CD4-positive, alpha-beta T cell (primary cell): ENCODE measurements around the gene BHLHE23. TPM values are rescaled to one million over a fixed set of nuclear protein-coding genes. Genes with fewer than 3 reads are reported as not detected.
A peak's percentile ranks its signal among the peaks of the same experiment; 100 is the strongest.

ENCODE experiments used
- ATAC-seq: fragments of 200-7000 bp; cut with Tn5 transposase; one replicate; pipeline ENCODE4 v1.10.0; 2022; ENCODE audit warnings: mild to moderate bottlenecking; ENCODE audit not compliant: poor library complexity
- CTCF ChIA-PET: fragments of 350-600 bp; sonication (Branson Sonifier 250); formaldehyde crosslinking; loops from one replicate; lab custom pipeline; 2021; ENCODE audit warnings: antibody characterized with exemption, inconsistent platforms; lab: Charles Lee
- POLR2A ChIA-PET: fragments of 350-600 bp; sonication (Branson Sonifier 250); formaldehyde crosslinking; loops from one replicate; lab custom pipeline; 2021; ENCODE audit warnings: antibody characterized with exemption, inconsistent platforms; lab: Charles Lee
- DNase-seq, 14 experiments: peaks; one replicate each; pipeline ENCODE4 v3.0.0-alpha.2; 2013 to 2020; ENCODE audit warnings: mixed read lengths in 2 of 14
- H3K27ac ChIP-seq, 2 donors: one replicate each; pipeline versions ENCODE4 v1.5.1 to v1.7.0; 2013; ENCODE audit warnings: low read length in 2 of 2, low read depth in 1 of 2, mild to moderate bottlenecking in 1 of 2
- H3K27me3 ChIP-seq, 2 experiments: 1 replicate in 1 of 2; 2 replicates in 1 of 2; pipeline versions ENCODE4 v1.6.1 to v1.7.0; 2013; ENCODE audit warnings: low read length in 2 of 2, control low read depth in 1 of 2, mild to moderate bottlenecking in 1 of 2, moderate library complexity in 1 of 2; ENCODE audit not compliant: insufficient read depth in 2 of 2, control insufficient read depth in 1 of 2
- H3K36me3 ChIP-seq: one replicate; pipeline ENCODE4 v1.6.1; 2013; ENCODE audit warnings: low read length, control low read depth; ENCODE audit not compliant: insufficient read depth
- H3K4me1 ChIP-seq: one replicate; pipeline ENCODE4 v1.6.1; 2013; ENCODE audit warnings: low read length, control low read depth; ENCODE audit not compliant: insufficient read depth
- H3K4me3 ChIP-seq: one replicate; pipeline ENCODE4 v1.5.1; 2013; ENCODE audit warnings: mild to moderate bottlenecking, low read length, moderate library complexity
- H3K9me3 ChIP-seq, 2 experiments: 1 replicate in 1 of 2; 2 replicates in 1 of 2; pipeline versions ENCODE4 v1.6.1 to v1.7.0; 2013; ENCODE audit warnings: low read length in 2 of 2, mild to moderate bottlenecking in 2 of 2, control low read depth in 1 of 2, moderate library complexity in 1 of 2; ENCODE audit not compliant: control insufficient read depth in 1 of 2, insufficient read depth in 1 of 2
- H3K27ac Mint-ChIP-seq: one replicate; pipeline ENCODE4 v1.8.0; 2020; ENCODE audit warnings: mixed read lengths
- H3K27me3 Mint-ChIP-seq: one replicate; pipeline ENCODE4 v1.8.0; 2021; ENCODE audit warnings: mixed read lengths
- H3K36me3 Mint-ChIP-seq: one replicate; pipeline ENCODE4 v1.8.0; 2021; ENCODE audit warnings: low read depth, mixed read lengths
- H3K4me1 Mint-ChIP-seq: one replicate; pipeline ENCODE4 v1.8.0; 2021; ENCODE audit warnings: low read depth, mixed read lengths
- H3K4me3 Mint-ChIP-seq: one replicate; pipeline ENCODE4 v1.8.0; 2020; ENCODE audit warnings: mild to moderate bottlenecking, mixed read lengths
- H3K9me3 Mint-ChIP-seq: one replicate; pipeline ENCODE4 v1.8.0; 2020; ENCODE audit warnings: mixed read lengths
- intact Hi-C, 2 experiments: fragments of 100-400 bp; cut with DNase I in 1 of 2; cut with micrococcal nuclease in 1 of 2; formaldehyde crosslinking; loops; one replicate each; pipeline versions ENCODE4 v1.15.1 to v1.9.0; 2023 to 2025; cut with DNase I, micrococcal nuclease
- polyA plus RNA-seq, 2 donors: library from polyadenylated mRNA; unstranded; fragments of 120-200 nt; gene quantifications; one replicate each; pipeline ENCODE4 v1.2.1, GENCODE V29; 2013
- total RNA-seq, 174 experiments: library from RNA in 2 of 174; stranded (reverse) in 2 of 174; gene quantifications; one replicate each; pipeline ENCODE4 v1.2.3 and lab custom pipeline; 2021 to 2026
- TF ChIP-seq, protein P1 (sequence below): fragments of 200-600 bp; IDR thresholded peaks from one replicate; pipeline ENCODE4 v1.8.0; 2022; ENCODE audit warnings: antibody characterized with exemption, mild to moderate bottlenecking

BHLHE23 gene
- total RNA-seq (not detected), total RNA-seq (lab: John Stamatoyannopoulos, UW) (0 to 0.20 (median 0) reads per million in 172 experiments)
- polyA plus RNA-seq (2013, experiment 1 of 2) = not detected
- not detected for polyA plus RNA-seq (2013, experiment 2 of 2)

DNA sequence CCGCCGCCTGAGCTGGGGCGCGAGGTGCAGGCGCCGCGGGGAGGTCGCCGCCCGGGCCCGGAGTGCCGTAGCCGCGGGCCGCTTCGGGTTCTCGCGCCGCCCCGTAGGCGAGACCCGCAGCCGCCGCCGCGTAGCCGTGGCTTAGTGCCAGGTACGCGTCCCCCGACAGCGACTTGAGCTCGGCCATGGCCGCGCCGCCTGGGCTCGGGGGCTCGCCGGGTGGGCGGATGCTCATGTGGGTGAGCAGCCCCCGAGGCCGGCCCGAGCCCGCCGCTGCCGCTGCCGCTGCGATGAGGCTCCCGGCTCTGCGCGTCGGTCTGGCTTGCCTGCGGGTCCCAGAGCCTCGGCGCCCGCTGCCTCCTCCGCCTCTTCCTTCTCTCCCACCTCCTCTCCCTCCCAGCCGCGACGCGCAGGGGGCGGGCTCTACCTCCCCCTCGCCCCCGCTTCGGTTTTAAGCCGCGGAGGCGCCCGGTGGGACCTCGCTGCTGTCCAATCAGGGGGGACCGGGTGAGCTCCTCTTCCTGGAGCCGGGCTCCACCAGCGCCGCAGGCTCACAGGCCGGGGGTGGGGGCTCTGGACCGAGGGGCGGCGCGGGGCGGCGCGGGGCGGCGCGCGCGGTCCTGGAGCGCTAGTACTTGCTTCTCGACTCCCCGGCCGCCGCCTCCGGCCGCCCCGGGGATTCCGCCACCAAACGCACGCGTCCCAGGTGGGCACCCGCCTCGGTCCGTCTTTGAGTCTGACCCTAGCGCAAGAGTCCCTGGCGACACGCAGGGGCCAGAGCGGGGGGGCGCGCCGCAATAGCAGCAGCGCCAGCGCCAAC is at the start of gene BHLHE23:
Gene BHLHE23 (minus strand): TSS at position 425 of the 820 bp plus-strand sequence. CDS start 190 bp downstream, at position 235.
- TF ChIP-seq, protein P1, sequence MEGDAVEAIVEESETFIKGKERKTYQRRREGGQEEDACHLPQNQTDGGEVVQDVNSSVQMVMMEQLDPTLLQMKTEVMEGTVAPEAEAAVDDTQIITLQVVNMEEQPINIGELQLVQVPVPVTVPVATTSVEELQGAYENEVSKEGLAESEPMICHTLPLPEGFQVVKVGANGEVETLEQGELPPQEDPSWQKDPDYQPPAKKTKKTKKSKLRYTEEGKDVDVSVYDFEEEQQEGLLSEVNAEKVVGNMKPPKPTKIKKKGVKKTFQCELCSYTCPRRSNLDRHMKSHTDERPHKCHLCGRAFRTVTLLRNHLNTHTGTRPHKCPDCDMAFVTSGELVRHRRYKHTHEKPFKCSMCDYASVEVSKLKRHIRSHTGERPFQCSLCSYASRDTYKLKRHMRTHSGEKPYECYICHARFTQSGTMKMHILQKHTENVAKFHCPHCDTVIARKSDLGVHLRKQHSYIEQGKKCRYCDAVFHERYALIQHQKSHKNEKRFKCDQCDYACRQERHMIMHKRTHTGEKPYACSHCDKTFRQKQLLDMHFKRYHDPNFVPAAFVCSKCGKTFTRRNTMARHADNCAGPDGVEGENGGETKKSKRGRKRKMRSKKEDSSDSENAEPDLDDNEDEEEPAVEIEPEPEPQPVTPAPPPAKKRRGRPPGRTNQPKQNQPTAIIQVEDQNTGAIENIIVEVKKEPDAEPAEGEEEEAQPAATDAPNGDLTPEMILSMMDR = no peak
- Mint-ChIP-seq H3K27ac (no peak within 1 kb of the TSS), H3K9me3 (no peaks in the 10 kb centered on the region), H3K36me3 (no peaks in the 10 kb centered on the region), H3K4me1 (peaks cover 24% of the 10 kb centered on the region), H3K27me3 (peaks cover 67% of the 10 kb centered on the region), H3K4me3 (peak within 1 kb of the TSS; percentile 51)
- CTCF ChIA-PET = interaction anchor here (1.5 kb wide), 1 partner anchor 34 kb away, joined by 10 read pairs; no protein-coding TSS in a partner anchor
- Histone ChIP-seq H3K4me3 (no peak within 1 kb of the TSS), H3K36me3 (no peaks in the 10 kb centered on the region), H3K4me1 (peaks cover 63% of the 10 kb centered on the region), H3K9me3 (peaks cover 0 to 39% of the 10 kb centered on the region in 2 experiments), H3K27ac (no peak within 1 kb of the TSS), H3K27me3 (peaks cover 58 to 62% of the 10 kb centered on the region in 2 experiments)
- DNase-seq (peak in 3 of 14 experiments; percentile 14 to 53 (median 50)), ATAC-seq (no peak)
- POLR2A ChIA-PET = interaction anchor here (0.7 to 1.3 kb wide), 2 partner anchors 24 to 34 kb away, joined by 3 to 4 read pairs; no protein-coding TSS in a partner anchor
- intact Hi-C loops = loop anchor here (5.0 to 10.0 kb wide), 3 partner anchors 52 to 512 kb away; partner anchors contain the start of gene SLC17A9 (in 1 of the 2)

DNA sequence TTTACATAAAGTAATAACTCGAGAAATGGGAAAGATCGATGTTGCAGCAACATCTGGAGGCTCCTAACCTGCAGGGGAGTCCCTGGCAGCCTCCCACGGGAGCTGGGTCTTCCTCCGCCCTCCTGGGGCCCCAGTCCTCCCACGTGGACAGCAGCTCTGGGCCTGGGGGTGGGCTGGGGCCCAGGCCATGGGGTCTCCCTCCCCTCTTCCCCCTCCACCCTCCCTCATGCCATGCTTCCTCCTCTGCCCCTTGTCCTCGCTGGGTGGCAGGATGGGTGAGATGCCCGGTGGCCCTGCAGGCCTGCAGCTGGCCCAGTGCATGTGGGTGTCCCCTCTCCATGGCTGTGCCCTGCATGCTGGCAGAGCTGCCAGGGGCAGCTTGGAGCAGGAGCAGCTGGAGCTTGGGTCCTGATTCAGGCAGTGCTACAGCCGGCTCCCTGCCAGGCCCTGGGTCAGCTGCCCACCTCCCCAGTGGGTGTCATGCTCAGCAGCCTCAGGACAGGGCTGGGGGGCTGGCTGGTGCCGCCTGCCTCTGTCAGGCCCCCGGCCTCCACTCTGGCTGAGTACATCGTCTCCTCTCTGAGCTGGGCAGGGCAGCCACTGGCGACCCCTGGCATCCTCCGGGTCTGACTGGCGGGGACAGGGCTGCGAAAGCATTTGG is 48.9 kb upstream of the BHLHE23 start:
- POLR2A ChIA-PET = no interaction called here
- no peak overlapping the region for H3K27ac Mint-ChIP-seq
- CTCF ChIA-PET = interaction anchor here (1.1 kb wide), 1 partner anchor 125 kb away, joined by 3 read pairs; no protein-coding TSS in a partner anchor
- peaks cover 10 to 12% of the 10 kb centered on the region in 2 experiments for H3K27me3 ChIP-seq
- intact Hi-C loops = loop anchor here (1.0 to 2.0 kb wide), 2 partner anchors 124 to 327 kb away; no protein-coding TSS in a partner anchor
- no peak overlapping the region for H3K4me3 ChIP-seq
- no peaks in the 10 kb centered on the region for H3K36me3 ChIP-seq
- DNase-seq = peak in 2 of 14 experiments; percentile 23 to 30
- H3K4me1 ChIP-seq = peaks cover 8% of the 10 kb centered on the region
- H3K4me1 Mint-ChIP-seq = no peaks in the 10 kb centered on the region
- H3K9me3 Mint-ChIP-seq = no peaks in the 10 kb centered on the region
- no peak overlapping the region for H3K4me3 Mint-ChIP-seq
- ATAC-seq = no peak
- H3K9me3 ChIP-seq = peaks cover 0 to 10% of the 10 kb centered on the region in 2 experiments
- TF ChIP-seq, protein P1 = no peak
- no peak overlapping the region for H3K27ac ChIP-seq
- H3K27me3 Mint-ChIP-seq = peaks cover 11% of the 10 kb centered on the region
- H3K36me3 Mint-ChIP-seq = no peaks in the 10 kb centered on the region

DNA sequence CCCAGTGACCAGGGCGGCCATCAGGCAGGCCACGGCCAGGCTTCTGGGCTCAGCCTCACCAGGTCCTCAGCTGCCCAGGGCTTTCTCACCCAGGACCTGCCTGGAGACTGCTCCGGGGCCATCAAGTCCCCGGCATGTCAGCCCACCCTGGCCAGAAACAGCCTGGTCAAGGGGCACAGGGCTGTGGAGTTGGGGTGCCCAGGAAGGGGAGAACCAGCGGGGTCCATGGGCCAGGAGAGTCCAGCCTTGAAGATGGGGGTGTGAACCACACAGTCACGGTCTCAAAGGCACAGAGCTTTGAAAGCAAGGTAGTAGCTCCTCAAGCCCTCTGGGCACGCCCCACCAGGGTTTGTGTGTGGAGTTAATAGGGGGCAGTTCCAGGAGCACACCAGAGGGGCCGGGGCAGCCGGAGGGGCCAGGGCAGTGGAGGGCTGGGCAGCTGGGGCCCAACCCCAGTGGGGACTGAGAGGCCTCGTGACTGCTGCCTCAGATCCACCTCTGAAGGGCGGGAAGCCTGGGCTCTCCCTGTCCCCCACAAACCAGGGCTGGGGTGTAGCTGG is 48.0 kb upstream of the BHLHE23 start:
- Mint-ChIP-seq H3K4me3 (no peak overlapping the region), H3K4me1 (no peaks in the 10 kb centered on the region), H3K27ac (no peak overlapping the region), H3K36me3 (no peaks in the 10 kb centered on the region), H3K9me3 (no peaks in the 10 kb centered on the region), H3K27me3 (peaks cover 11% of the 10 kb centered on the region)
- CTCF ChIA-PET = no interaction called here
- peak in 2 of 14 experiments; percentile 9 to 15 for DNase-seq
- POLR2A ChIA-PET = no interaction called here
- no peaks in the 10 kb centered on the region for H3K36me3 ChIP-seq
- no peak overlapping the region for H3K4me3 ChIP-seq
- H3K27me3 ChIP-seq = peaks cover 6 to 10% of the 10 kb centered on the region in 2 experiments
- TF ChIP-seq, protein P1 = no peak
- H3K4me1 ChIP-seq = peaks cover 8% of the 10 kb centered on the region
- H3K9me3 ChIP-seq = peaks cover 0 to 6% of the 10 kb centered on the region in 2 experiments
- H3K27ac ChIP-seq = no peak overlapping the region
- ATAC-seq = no peak
- intact Hi-C loops = no loop called here
